Lower lobe of right lung (tissue), 2 donors: Measurements from ENCODE around the gene IGSF5. TPM values are rescaled to one million over a fixed set of nuclear protein-coding genes. Genes with fewer than 3 reads are reported as not detected.
A peak's percentile ranks its signal among the peaks of the same experiment; 100 is the strongest.
"Not testable (repeated sequence)": the region's sequence is repeated elsewhere in the genome, so short reads cannot be mapped to it uniquely, and the experiment has no call there.

ENCODE experiments used
- ATAC-seq, 2 donors: fragments of 200-7000 bp; cut with Tn5 transposase; one replicate each; pipeline ENCODE4 v1.9.1; 2020 to 2022; ENCODE audit warnings: mild to moderate bottlenecking in 2 of 2, moderate library complexity in 2 of 2
- DNase-seq: peaks from one replicate; pipeline ENCODE4 v3.0.0-alpha.2; 2020
- H3K27ac ChIP-seq: fragments of 200-600 bp; one replicate; pipeline ENCODE4 v1.8.0; 2022
- H3K27me3 ChIP-seq: fragments of 200-600 bp; one replicate; pipeline ENCODE4 v1.8.0; 2022; ENCODE audit warnings: low read depth
- H3K36me3 ChIP-seq: fragments of 200-600 bp; one replicate; pipeline ENCODE4 v1.8.0; 2022; ENCODE audit warnings: mild to moderate bottlenecking
- H3K4me1 ChIP-seq: fragments of 200-600 bp; one replicate; pipeline ENCODE4 v1.8.0; 2022
- H3K4me3 ChIP-seq: fragments of 200-600 bp; one replicate; pipeline ENCODE4 v1.8.0; 2022; ENCODE audit warnings: mild to moderate bottlenecking
- H3K9me3 ChIP-seq: fragments of 200-600 bp; one replicate; pipeline ENCODE4 v1.8.0; 2022
- CTCF ChIP-seq: fragments of 200-600 bp; IDR thresholded peaks from one replicate; pipeline ENCODE4 v1.8.0; 2022; ENCODE audit warnings: antibody characterized with exemption, mild to moderate bottlenecking
- intact Hi-C: fragments of 100-400 bp; cut with DNase I; formaldehyde crosslinking; loops from one replicate; pipeline ENCODE4 v1.11.0; 2022
- total RNA-seq: library from RNA; stranded (reverse); fragmentation: NEBNext Ultra II Directional; extraction: Animal tissue kit (Norgen Biotek cat#: 25700); gene quantifications from one replicate; pipeline ENCODE4 v1.2.1, GENCODE V29; 2021
- donor health status: DM: no; HTN: yes; CAD: no; lungs with severe emphysema.

IGSF5 gene
- total RNA-seq, 1 donor from 2014 or later: not detected

- ATAC-seq (peak in 1 of 2 donors; percentile 21), DNase-seq (no peak)
- no peak overlapping the region for H3K27ac ChIP-seq
- H3K36me3 ChIP-seq: no peaks in the 10 kb centered on the region
- no peaks in the 10 kb centered on the region for H3K4me1 ChIP-seq
- H3K9me3 ChIP-seq: no peaks in the 10 kb centered on the region
- intact Hi-C loops: no loop called here
- no peak overlapping the region for H3K4me3 ChIP-seq
- no peak for TF ChIP-seq CTCF
- H3K27me3 ChIP-seq: no peaks in the 10 kb centered on the region
These were observed 7.5 kb upstream of the IGSF5 start for GRCh38 chr21:39737376-39738000.

- no peak for ATAC-seq
- Histone ChIP-seq H3K9me3 (no peaks in the 10 kb centered on the region), H3K4me1 (no peaks in the 10 kb centered on the region), H3K4me3 (no peak overlapping the region), H3K27me3 (no peaks in the 10 kb centered on the region), H3K36me3 (no peaks in the 10 kb centered on the region), H3K27ac (no peak overlapping the region)
- TF ChIP-seq CTCF: no peak
- DNase-seq: no peak
- intact Hi-C loops: no loop called here
These were observed 6.4 kb upstream of the IGSF5 start for GRCh38 chr21:39738566-39738965.

- H3K4me3 ChIP-seq, H3K36me3 ChIP-seq, H3K4me1 ChIP-seq, H3K27me3 ChIP-seq, H3K27ac ChIP-seq, H3K9me3 ChIP-seq, intact Hi-C loops, DNase-seq, ATAC-seq: not testable (repeated sequence)
These were observed 5.5 kb upstream of the IGSF5 start for GRCh38 chr21:39739531-39739930.

GRCh38 chr21:39742561-39742960 is 2.4 kb upstream of the IGSF5 start:
- H3K27me3 ChIP-seq, H3K9me3 ChIP-seq, H3K27ac ChIP-seq, H3K4me3 ChIP-seq, intact Hi-C loops, H3K4me1 ChIP-seq, DNase-seq, ATAC-seq, H3K36me3 ChIP-seq: not testable (repeated sequence)

GRCh38 chr21:39745332-39745731 is 349 bp downstream of the IGSF5 start:
- DNase-seq, H3K27me3 ChIP-seq, H3K9me3 ChIP-seq, H3K36me3 ChIP-seq, intact Hi-C loops, H3K27ac ChIP-seq, H3K4me3 ChIP-seq, ATAC-seq, H3K4me1 ChIP-seq: not testable (repeated sequence)

- no peak overlapping the region for H3K4me3 ChIP-seq
- H3K4me1 ChIP-seq: no peaks in the 10 kb centered on the region
- DNase-seq: no peak
- no peak for TF ChIP-seq CTCF
- no peaks in the 10 kb centered on the region for H3K27me3 ChIP-seq
- H3K36me3 ChIP-seq: no peaks in the 10 kb centered on the region
- H3K27ac ChIP-seq: no peak overlapping the region
- no peaks in the 10 kb centered on the region for H3K9me3 ChIP-seq
- intact Hi-C loops: no loop called here
- no peak for ATAC-seq
These were observed 5.7 kb downstream of the IGSF5 start for GRCh38 chr21:39750670-39751069.

GRCh38 chr21:39754811-39755210 is 9.8 kb downstream of the IGSF5 start:
- intact Hi-C loops: no loop called here
- H3K36me3 ChIP-seq: no peaks in the 10 kb centered on the region
- ATAC-seq: no peak
- H3K4me1 ChIP-seq: no peaks in the 10 kb centered on the region
- no peak overlapping the region for H3K27ac ChIP-seq
- no peak for TF ChIP-seq CTCF
- H3K27me3 ChIP-seq: no peaks in the 10 kb centered on the region
- H3K4me3 ChIP-seq: no peak overlapping the region
- no peaks in the 10 kb centered on the region for H3K9me3 ChIP-seq
- no peak for DNase-seq
